ENCODE data around the gene CAPS.

CAPS gene

DNA sequence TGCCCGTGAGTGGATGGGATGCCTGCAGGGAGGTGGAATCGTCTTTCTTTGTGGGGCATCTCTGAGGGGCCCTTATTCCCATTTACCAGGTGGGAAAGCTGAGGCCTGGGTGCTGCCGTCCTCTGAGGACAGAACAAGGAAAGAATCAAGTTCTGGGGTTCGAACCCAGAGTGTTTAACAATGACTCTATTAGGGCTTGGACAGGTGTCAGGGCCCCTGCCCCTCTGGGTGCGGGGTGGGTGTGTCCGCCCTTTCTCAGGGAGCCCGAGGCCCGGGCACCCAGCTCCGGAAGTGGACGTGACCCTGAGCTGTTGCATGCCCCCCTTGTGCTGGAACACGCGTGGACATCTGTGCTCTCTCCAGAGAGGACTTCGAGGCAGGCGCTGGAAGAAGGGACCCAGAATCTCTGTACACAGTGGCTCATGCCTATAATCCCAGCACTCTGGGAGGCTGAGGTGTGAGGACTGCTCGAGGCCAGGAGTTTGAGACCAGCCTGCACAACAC, 21.2 kb upstream of the CAPS start:
- no peak for DNase-seq

DNA sequence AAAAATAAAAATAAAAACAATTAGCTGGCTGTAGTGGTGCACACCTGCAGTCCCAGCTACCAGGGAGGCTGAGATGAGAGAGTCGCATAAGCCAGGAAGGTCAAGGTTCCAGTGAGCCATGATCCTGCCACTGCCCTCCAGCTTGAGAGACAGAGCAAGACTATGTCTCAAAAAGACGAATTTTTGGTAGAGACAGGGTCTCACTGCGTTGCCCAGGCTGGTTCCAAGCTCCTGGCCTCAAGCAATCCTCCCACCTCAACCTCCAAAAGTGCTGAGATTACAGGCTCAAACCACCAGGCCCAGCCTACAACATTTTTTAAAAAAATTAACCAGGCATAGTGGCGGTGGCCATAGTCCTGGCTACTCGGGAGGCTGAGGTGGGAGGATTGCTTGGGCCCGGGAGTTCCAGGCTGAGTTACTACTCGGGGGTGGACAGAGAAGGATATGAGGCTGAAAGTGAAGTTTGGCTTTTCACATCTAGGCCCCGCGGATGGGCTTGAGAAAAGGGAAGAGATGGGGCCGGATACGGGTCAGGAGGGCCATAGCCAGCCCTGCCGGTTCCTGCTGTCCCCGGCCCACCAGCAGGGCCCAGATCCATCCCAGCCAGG, 20.7 kb upstream of the CAPS start:
- DNase-seq: no peak

GRCh38 chr19:5893907-5894703, 19.9 kb upstream of the CAPS start:
- DNase-seq: no peak

DNA sequence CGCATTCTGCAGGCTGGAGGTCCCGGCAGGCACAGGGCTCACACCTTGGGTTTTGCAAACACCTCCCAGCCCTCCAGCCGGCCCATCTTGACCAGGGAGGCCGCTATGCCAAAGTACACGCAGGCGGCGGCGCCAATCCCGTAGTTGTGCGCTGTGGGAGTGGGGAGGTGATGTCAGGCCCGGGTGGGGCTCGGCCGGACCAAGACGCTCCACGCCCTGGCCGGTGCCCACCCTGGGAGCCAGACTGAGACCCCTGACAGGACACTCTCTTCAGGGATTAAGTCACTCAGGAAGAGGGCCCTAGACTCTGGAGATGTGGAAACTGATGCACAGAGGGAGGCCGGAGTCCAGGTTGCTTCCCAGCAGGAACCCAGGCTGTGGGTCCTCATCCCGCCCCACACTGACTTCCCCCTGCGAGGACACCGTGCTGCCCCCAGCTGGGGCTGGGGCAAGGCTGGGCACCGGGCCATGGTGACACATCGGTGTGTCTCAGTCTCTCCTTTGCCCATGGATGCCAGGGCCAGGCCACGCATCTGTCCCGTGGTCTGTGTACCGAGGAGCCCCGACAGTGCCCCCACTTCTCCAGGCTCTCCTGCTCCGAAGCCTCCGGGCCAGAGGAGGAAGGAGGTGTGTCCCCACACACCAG, 19.2 kb upstream of the CAPS start:
- DNase-seq: no peak

GRCh38 chr19:5895409-5895808, 18.6 kb upstream of the CAPS start:
- DNase-seq: no peak

- no peak for DNase-seq
These were observed 18.2 kb upstream of the CAPS start for GRCh38 chr19:5895890-5896289.

- DNase-seq: no peak
These were observed 17.5 kb upstream of the CAPS start for GRCh38 chr19:5896365-5897076.

- DNase-seq: no peak
These were observed 16.7 kb upstream of the CAPS start for GRCh38 chr19:5897189-5897969.

GRCh38 chr19:5899728-5900526, 14.1 kb upstream of the CAPS start:
- no peak for DNase-seq

DNA sequence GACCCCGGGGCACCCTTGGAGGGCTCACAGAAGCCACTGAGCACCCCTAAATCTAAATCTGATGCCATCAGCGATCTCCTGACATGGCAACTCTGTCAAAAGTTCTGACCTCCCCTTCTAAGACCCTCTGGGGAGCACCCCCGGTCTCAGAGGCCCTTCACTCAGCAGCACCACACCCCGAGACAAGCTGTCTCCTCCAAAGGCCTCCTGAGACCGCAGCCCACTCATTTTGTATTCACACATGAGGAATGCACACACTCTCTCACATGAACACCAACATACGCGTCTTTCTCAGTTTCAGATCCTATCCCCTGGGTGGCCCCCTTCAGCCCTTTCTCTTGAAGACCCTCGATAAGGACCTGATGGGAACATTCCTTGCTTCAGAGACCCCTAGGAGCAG, 13.1 kb upstream of the CAPS start:
- DNase-seq: no peak

DNA sequence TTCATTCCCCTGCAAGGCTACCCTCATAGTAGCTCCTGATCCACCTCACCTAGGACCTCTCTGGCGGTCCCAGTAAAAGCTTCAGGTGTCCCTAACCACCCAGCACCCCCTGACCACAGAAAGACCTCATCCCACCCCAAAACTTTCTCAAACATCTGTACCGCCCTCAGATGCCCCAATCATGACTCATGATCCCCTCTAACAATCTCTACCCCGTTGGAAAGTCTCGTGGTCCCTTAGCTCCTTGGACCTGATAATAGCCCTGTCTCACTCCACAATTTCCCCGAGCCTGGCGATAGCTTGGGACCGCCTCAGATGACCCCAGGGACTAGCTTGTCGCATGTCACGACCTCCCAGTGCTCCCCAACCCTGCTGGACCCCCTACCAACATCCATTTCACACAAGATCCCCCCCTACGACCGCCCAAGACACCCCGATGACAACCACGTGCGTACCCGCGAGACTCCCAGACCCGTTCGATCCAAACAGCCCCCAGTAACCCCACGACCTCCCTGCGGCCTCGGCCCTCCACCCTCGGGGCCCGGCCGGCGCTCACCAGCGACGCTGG, 10.9 kb upstream of the CAPS start:
- DNase-seq: peak; percentile 51

GRCh38 chr19:5903624-5904351, 10.3 kb upstream of the CAPS start, which contains the start of gene NDUFA11:
TSS of gene NDUFA11 (minus strand) at chr19:5903790. CDS start at chr19:5903708, 82 bp downstream.
- DNase-seq: peak; percentile 92

DNA sequence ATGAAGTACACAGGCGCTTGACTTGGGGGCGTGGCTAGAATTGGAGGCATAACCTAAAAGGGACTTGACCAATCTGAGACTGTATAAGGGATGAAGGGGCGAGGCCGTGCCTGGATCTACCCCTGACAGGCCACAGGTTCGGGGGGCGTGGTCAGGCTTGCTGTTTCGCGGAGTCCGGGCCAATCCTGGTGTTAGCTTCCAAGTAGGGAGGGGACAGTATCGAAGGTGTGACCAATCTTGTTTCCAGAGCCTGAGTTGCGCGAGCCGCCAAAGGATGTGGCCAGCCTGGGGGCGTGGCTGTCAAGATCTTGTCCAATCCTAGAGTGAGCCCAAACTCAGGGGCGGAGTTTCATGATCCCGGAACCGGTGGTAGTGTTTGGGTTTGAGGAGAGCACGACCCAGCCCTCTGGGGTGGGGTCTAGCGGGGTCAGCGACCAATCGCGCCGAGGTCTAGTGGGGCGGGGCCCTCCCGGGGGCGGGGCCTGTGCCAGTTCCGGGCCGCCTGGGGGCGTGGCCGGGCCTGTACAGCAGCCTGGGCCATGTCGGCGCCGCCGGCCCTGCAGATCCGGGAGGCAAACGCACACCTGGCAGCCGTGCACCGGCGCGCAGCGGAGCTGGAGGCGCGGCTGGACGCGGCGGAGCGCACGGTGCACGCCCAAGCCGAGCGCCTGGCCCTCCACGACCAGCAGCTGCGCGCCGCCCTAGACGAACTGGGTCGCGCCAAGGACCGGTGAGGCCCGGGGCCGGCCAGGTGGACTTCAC, 9.5 kb upstream of the CAPS start, which contains the start of gene VMAC:
VMAC (plus strand) TSS at position 521 of the 762 bp plus-strand sequence; CDS start at position 540, 19 bp downstream.
- DNase-seq: peak; percentile 100

DNA sequence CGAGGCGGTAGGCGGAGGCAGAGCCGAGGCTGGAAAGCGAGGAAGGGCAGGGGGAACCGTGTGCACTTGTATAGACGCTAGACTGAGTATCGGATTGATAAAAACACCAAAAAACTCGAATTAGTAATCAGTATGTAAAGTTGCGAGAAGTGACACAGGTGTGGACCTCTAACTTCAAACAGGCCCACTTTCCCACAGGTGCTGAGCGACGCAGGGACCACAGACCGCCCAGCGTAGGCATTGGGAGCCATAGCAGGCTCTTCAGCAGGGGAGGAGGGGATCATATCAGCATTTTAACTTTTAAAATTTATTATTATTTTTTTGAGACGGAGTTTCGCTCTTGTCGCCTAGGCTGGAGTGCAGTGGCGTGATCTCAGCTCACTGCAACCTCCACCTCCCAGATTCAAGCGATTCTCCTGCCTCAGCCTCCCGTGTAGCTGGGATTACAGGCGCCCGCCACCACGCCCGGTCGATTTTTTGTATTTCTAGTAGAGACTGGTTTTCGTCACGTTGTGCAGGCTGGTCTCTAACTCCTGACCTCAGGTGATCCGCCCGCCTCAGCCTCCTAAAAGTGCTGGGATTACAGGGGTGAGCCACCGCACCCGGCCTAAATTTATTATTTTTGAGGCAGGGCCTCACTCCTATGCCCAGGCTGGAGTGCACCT, 8.8 kb upstream of the CAPS start:
- DNase-seq: no peak

- DNase-seq: no peak
These were observed 6.8 kb upstream of the CAPS start for GRCh38 chr19:5907241-5907640.

DNA sequence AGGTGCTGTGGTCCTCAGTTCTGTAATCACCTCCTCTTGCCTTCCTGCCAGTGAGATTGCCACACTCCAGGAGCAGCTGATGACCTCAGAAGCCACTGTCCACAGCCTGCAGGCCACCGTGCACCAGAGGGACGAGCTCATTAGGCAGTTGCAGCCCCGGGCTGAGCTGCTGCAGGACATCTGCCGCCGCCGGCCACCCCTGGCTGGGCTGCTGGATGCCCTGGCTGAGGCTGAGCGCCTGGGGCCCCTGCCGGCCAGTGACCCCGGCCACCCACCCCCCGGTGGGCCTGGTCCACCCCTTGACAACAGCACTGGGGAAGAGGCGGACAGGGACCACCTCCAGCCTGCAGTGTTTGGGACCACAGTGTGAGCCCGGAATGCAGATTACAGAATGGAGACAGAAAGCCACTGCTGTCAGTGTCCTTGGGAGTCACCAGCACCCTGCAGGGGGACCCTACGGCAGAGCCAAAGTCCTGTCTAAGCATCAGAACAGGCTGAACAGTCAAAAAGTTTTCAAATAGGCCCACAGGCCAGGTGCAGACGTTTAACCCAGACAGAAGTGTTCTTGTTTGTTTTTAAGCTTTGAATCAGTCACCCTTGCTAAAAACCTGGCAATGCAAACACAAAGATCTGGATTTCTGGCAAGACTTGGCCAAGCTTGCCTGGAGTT, 5.1 kb upstream of the CAPS start:
- no peak for DNase-seq

- no peak for DNase-seq
These were observed 3.5 kb upstream of the CAPS start for GRCh38 chr19:5910638-5910907.

DNA sequence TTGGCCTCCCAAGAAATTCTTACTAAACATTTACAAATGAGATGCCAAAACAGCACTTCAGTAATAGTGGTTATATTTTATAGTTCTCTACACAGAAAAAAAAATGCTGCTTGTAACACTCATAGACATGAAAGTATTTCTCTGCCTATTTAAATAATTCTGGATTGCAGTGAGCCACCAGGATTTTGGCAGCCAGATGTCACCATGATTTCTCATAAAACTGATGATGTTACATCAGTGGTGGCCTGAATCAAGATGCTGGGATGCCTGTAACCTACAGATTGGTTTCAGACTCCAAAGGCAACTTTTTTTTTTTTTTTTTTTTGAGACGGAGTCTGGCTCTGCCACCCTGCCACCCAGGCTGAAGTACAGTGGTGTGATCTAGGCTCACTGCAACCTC, 2.7 kb upstream of the CAPS start:
- no peak for DNase-seq

- no peak for DNase-seq
These were observed 312 bp downstream of the CAPS start for GRCh38 chr19:5914358-5914774.

All from HCEC 1CT (cell line).